ENCODE data around the gene RPL37.
"Not testable (repeated sequence)": the region's sequence is repeated elsewhere in the genome, so short reads cannot be mapped to it uniquely, and the experiment has no call there.

RPL37 gene

DNA sequence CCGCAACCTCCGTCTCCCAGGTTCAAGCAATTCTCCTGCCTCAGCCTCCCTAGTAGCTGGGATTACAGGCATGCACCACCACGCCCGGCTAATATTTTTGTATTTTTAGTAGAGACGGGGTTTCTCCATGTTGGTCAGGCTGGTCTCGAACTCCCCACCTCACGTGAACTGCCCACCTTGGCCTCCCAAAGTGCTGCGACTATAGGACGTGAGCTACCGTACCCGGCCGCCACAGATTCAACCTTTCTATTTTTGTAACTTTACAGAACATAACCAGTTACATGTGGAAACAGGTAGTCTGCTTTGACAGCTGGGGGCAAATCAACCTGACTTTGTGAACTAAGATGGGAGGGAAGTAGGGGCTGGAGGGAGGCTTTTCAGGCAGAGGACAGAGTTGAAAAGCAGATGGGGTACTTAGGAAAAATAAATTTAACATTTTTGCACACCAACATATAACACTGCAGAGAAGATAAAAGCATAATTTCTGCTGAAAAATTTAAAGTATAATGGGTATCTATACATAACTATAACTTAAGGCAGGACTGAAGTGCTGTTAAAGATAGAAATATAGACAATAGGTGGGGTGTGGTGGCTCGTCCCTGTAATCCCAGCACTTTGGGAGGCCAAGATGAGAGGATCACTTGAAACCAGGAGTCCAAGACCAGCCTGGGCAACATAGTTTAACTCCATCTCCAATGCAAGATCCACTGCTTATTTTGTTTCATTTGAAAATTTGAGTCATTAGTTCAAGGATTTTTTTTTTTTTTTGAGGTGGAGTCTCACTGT lies 5.1 kb downstream of the RPL37 start:
- Histone ChIP-seq H3K36me3 (ENCODE audit: control insufficient read depth, insufficient read depth, low read length) (peaks cover 38% of the 10 kb centered on the region), H3K27ac (ENCODE audit: low read depth, low read length) (no peak overlapping the region), H3K9ac (ENCODE audit: low read length) (no peak overlapping the region), H3K27me3 (ENCODE audit: control insufficient read depth, insufficient read depth, low read length) (no peaks in the 10 kb centered on the region), H3K4me1 (ENCODE audit: control insufficient read depth, insufficient read depth, low read length) (peaks cover 3% of the 10 kb centered on the region), H3K4me3 (ENCODE audit: low read length) (no peak overlapping the region)

DNA sequence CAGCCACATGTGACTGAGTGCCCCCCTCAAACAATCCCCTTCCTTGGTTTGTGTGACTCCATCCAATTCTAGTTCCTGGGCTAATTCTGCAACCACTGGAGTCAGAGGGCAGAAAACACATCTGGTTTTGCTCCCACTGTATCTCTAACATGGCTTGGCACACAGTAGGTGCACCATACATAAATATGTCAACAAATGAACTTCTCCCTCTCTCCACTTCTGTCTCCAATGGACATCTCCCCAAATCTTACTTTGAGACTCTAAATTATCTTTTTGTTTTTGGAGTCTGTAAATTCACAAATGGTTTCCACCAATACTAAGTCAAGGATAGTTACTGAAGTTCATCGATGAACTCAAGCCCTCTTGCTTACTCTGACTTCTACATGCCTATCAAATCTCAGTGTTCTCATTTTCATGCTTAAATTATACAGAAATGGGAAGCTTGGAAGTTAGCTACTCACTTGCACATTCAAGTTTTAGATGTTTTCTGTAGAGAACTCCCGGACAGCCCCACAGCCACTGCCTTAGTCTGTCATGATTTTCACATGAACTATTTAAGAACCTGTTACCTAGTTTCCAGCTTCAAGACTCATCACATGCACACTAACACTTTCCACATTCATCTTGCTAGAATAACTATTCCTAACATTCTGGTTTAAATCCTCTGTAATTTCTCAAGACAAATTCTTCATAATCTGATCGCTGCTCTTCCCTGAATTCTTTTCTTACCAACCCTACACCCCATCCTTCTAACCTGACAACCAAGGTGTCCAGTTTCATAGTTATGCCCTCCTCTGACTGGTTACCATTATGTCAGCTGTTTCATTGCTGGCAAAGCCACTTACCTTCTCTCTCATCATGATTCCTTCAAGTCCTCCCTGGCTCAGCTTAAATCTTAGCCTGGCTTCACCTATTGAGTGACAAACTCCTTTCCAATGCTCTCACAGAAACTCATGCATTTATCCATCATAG lies 6.0 kb downstream of the RPL37 start:
- Histone ChIP-seq H3K36me3 (ENCODE audit: control insufficient read depth, insufficient read depth, low read length) (peaks cover 38% of the 10 kb centered on the region), H3K27ac (ENCODE audit: low read depth, low read length) (no peak overlapping the region), H3K9ac (ENCODE audit: low read length) (no peak overlapping the region), H3K4me1 (ENCODE audit: control insufficient read depth, insufficient read depth, low read length) (peaks cover under 1% of the 10 kb centered on the region), H3K27me3 (ENCODE audit: control insufficient read depth, insufficient read depth, low read length) (no peaks in the 10 kb centered on the region), H3K4me3 (ENCODE audit: low read length) (no peak overlapping the region)

DNA sequence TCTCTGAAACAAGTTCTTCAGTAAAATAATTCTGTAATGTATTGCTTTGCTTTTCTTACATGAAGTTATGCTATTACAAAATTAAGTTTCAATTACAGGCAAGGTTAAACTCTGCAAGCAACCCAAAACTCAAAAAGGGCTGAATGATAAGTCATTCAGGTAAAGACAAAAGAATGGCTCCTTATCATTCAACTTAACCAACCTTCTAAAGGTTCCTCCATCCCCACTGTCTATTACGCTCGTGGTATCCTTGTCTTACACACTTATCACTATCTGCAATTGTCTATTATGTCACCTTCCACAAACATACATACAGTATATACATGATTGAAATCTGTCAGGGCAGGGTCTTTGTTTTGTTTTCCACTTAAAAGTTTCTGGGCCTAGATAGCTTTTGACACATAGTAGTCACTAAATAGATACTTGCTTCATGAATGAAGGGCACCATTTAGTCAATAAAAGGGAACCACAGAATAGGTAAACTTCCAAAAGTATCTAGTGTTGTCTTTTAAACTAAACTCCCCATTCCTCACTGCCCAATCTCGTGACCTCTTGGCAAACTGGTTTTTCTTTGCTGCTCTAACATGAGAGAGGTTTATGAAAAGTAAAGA lies 6.9 kb downstream of the RPL37 start:
- Histone ChIP-seq H3K27ac (ENCODE audit: low read depth, low read length) (no peak overlapping the region), H3K4me3 (ENCODE audit: low read length) (no peak overlapping the region), H3K4me1 (ENCODE audit: control insufficient read depth, insufficient read depth, low read length) (no peaks in the 10 kb centered on the region), H3K9ac (ENCODE audit: low read length) (no peak overlapping the region), H3K36me3 (ENCODE audit: control insufficient read depth, insufficient read depth, low read length) (peaks cover 38% of the 10 kb centered on the region), H3K27me3 (ENCODE audit: control insufficient read depth, insufficient read depth, low read length) (no peaks in the 10 kb centered on the region)

DNA sequence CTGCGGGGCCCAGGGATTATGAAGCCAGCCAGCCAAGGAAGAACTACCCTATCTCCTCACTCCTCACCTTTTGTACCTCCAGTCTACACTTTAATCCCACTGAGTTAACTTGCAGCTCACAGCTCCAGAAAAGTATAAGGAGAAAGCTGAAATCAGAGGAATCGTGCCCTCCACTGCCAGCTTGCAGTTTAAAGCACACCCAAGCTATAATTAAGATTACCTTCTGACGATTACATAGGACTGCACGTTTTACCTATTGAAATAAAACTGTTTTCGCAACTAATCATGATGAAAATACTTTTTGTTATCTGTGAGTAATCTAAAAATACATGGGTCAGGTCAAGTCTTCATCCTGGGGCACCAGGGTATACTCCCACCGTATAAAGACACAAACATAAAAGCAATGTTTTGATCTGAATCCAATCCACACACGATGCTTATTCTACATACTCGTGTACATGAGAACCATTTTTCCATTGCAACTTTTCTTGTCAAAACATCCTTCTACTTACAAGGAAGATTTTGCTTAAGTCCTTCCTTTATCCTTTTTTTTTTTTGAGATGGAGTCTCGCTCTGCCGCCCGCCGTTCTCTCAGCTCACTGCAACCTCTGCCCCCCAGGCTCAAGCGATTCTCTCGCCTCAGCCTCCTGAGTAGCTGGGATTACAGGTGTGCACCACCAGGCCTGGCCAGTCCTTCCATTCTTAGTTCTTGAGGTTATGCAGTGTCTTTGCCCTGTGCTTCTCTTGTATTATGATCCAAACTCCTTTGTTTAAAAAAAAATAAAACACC lies 7.6 kb downstream of the RPL37 start:
- no peak overlapping the region for H3K9ac ChIP-seq (ENCODE audit: low read length)
- no peaks in the 10 kb centered on the region for H3K27me3 ChIP-seq (ENCODE audit: control insufficient read depth, insufficient read depth, low read length)
- H3K36me3 ChIP-seq (ENCODE audit: control insufficient read depth, insufficient read depth, low read length), result peaks cover 38% of the 10 kb centered on the region
- no peak overlapping the region for H3K4me3 ChIP-seq (ENCODE audit: low read length)
- H3K27ac ChIP-seq (ENCODE audit: low read depth, low read length), result no peak overlapping the region
- no peaks in the 10 kb centered on the region for H3K4me1 ChIP-seq (ENCODE audit: control insufficient read depth, insufficient read depth, low read length)

DNA sequence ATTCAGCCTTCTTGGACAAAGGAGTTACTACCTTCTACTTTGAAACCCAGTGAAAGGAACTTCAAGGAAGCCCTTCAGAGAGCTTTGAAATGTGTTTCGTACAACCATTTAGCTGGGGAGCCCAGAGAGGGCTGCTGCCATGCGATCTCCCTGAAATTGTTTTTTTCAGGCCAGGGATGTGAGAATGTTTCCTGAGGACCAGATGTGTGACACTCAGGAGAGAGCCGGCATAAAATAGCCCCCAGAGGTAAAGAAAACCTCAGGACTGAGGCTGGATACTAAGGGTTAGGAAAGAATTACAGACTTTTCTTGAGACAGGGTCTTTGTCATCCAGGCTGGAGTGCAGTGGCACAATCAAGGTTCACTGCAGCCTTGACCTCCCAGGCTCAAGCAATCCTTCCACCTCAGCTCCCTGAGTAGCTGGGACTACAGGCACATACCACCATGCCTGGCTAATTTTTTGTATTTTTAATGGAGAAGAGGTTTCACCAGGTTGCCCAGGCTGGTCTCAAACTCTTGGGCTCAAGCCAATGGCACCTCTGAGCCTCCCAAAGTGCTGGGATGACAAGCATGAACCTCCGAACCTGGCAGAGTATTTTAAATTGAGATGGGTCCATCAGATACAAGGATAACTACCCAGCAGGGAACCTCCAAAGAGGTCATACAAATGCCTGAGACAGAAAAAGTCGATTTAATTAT lies 8.4 kb downstream of the RPL37 start:
- no peak overlapping the region for H3K27ac ChIP-seq (ENCODE audit: low read depth, low read length)
- H3K4me3 ChIP-seq (ENCODE audit: low read length), result no peak overlapping the region
- H3K4me1 ChIP-seq (ENCODE audit: control insufficient read depth, insufficient read depth, low read length), result no peaks in the 10 kb centered on the region
- H3K36me3 ChIP-seq (ENCODE audit: control insufficient read depth, insufficient read depth, low read length), result peaks cover 31% of the 10 kb centered on the region
- no peaks in the 10 kb centered on the region for H3K27me3 ChIP-seq (ENCODE audit: control insufficient read depth, insufficient read depth, low read length)
- H3K9ac ChIP-seq (ENCODE audit: low read length), result no peak overlapping the region

DNA sequence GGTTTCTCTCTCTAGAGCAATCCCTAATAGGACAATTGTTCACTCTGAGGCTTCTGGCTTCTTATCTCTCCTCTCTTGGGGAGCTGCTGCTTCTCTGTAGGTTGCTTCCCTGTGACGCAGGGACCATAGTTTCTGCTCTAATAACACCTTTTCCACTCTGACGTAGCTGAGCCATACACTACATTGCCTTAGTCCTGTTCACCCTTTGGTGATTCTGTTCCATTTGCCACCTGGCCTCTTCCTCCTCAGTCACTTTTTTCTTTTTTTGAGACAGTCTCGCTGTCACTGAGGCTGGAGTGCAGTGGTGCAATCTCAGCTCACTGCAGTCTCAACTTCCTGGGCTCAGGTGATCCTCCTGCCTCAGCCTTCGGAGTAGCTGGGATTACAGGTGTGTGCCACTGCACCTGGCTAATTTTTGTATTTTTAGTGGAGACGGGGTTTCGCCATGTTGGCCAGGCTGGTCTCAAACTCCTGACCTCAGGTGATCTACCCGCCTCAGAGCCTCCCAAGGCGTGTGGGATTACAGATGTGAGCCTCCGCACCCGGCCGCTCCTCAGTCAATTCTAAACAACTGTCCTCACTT lies 9.5 kb downstream of the RPL37 start:
- not testable (repeated sequence) for H3K9ac ChIP-seq (ENCODE audit: low read length); H3K4me3 ChIP-seq (ENCODE audit: low read length); H3K27me3 ChIP-seq (ENCODE audit: control insufficient read depth, insufficient read depth, low read length); H3K4me1 ChIP-seq (ENCODE audit: control insufficient read depth, insufficient read depth, low read length); H3K27ac ChIP-seq (ENCODE audit: low read depth, low read length)
- peaks cover 25% of the 10 kb centered on the region for H3K36me3 ChIP-seq (ENCODE audit: control insufficient read depth, insufficient read depth, low read length)

DNA sequence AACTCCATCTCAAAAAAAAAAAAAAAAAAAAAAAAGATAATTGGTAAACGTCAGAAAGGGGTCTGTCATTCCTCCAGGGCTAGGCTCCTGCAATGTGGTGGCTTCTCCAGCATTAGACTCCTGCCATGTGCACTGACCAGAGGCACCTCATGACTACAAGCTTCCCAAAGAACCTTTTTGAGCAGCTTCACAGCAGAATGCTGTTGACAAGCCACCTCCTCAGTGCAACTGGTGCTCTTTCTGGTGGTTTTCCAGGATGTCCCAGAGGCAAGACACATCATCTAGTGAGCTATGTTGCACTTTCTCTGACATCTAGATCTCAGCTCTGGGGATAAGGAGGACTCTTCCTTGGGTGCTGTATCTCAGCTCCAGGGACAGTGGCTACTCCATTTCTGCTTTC lies 11.6 kb downstream of the RPL37 start:
- Histone ChIP-seq H3K4me3 (ENCODE audit: low read length) (no peak overlapping the region), H3K27ac (ENCODE audit: low read depth, low read length) (no peak overlapping the region), H3K9ac (ENCODE audit: low read length) (no peak overlapping the region), H3K4me1 (ENCODE audit: control insufficient read depth, insufficient read depth, low read length) (no peaks in the 10 kb centered on the region), H3K36me3 (ENCODE audit: control insufficient read depth, insufficient read depth, low read length) (peaks cover 11% of the 10 kb centered on the region), H3K27me3 (ENCODE audit: control insufficient read depth, insufficient read depth, low read length) (no peaks in the 10 kb centered on the region)

DNA sequence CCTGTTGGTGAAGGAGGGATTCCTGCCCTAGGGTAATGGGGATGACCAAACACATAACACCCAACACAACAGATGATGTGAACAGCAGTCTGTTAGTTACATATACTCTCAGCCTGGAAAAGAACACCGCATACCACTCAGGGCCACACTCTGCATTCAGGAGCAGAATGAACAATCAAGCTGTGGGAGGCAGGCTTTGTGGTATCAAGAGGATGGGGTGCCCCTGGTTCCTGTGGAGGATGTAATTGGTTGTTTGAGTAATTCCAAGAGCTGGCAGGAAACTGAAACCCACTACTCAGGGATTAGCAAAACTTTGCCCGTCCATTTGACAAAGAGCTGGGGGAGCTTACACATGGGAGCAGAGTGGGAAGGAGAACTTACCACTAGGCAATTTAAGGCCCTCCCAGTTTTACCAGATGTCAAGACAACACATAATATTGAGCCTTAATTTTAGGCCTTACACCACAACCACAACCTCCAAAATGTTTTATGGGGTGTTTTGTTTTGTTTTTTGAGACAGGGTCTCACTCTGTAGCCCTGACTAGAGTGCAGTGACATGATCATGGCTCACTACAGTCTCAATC lies 21.2 kb downstream of the RPL37 start:
- Histone ChIP-seq H3K4me3 (ENCODE audit: low read length) (no peak overlapping the region), H3K27ac (ENCODE audit: low read depth, low read length) (no peak overlapping the region), H3K4me1 (ENCODE audit: control insufficient read depth, insufficient read depth, low read length) (no peaks in the 10 kb centered on the region), H3K27me3 (ENCODE audit: control insufficient read depth, insufficient read depth, low read length) (no peaks in the 10 kb centered on the region), H3K36me3 (ENCODE audit: control insufficient read depth, insufficient read depth, low read length) (no peaks in the 10 kb centered on the region), H3K9ac (ENCODE audit: low read length) (no peak overlapping the region)

DNA sequence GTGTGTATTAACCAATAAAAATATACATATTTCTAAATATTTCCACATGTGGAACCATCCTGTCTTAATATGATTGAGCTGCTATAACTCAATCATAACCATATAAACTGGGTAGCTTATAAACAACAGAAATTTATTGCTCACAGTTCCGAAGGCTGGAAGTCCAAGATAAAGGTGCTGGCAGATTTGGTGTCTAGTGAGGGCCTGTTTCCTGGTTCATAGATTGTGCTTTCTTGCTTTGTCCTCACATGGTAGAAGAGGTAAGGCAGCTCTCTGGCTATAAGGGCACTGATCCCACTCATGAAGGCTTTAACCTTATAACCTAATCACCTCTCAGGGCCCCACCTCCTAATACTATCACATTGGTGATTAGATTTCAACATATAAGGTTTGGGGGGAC lies 22.9 kb downstream of the RPL37 start:
- H3K4me3 ChIP-seq (ENCODE audit: low read length), result no peak overlapping the region
- no peak overlapping the region for H3K27ac ChIP-seq (ENCODE audit: low read depth, low read length)
- H3K9ac ChIP-seq (ENCODE audit: low read length), result no peak overlapping the region
- no peaks in the 10 kb centered on the region for H3K36me3 ChIP-seq (ENCODE audit: control insufficient read depth, insufficient read depth, low read length)
- H3K27me3 ChIP-seq (ENCODE audit: control insufficient read depth, insufficient read depth, low read length), result no peaks in the 10 kb centered on the region
- H3K4me1 ChIP-seq (ENCODE audit: control insufficient read depth, insufficient read depth, low read length), result no peaks in the 10 kb centered on the region

DNA sequence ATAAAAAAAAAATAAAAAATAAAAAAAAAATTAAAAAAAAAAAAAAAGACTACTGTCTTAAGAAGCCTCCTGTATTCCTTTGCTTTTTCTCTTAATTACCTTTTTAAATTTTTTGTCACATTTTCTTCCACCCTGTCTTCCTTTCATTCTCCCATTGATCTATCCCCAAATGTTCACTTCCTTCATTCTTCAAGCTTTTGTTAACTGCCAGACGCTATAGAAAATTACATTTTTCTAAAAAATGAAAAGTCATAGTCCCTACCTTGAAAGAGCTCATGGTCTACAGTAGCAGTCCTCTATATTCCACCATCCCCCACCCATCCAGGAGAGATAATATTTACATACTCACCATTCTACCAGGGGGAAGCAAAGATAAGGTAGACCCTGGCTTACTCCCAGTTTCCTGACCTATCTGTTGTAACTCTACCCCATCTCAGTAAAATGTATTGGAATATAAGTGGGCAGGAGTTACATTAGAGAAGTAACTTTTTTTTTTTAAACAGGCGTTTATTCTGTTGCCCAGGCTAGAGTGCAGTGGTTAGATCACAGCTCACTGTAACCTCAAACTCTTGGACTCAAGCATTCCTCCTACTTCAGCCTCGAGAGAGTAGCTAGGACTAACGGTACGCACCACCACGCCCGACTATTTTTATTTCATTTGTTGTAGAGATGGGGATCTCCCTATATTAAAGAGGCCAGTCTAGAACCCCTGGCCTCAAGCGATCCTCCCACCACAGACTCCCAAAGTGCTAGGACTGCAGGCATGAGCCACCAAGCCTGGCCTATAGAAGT lies 33.1 kb downstream of the RPL37 start:
- Histone ChIP-seq H3K4me1 (ENCODE audit: control insufficient read depth, insufficient read depth, low read length) (peaks cover 9% of the 10 kb centered on the region), H3K9ac (ENCODE audit: low read length) (no peak overlapping the region), H3K36me3 (ENCODE audit: control insufficient read depth, insufficient read depth, low read length) (no peaks in the 10 kb centered on the region), H3K27me3 (ENCODE audit: control insufficient read depth, insufficient read depth, low read length) (no peaks in the 10 kb centered on the region), H3K27ac (ENCODE audit: low read depth, low read length) (no peak overlapping the region), H3K4me3 (ENCODE audit: low read length) (no peak overlapping the region)
